COLO668 (cell line): Measurements from ENCODE around the gene ORAI2.

Source experiments
- DNase-seq: peaks from one replicate; lab custom pipeline; 2025; ENCODE audit not compliant: unreplicated experiment; lab: John Stamatoyannopoulos, UW

Gene ORAI2

DNA sequence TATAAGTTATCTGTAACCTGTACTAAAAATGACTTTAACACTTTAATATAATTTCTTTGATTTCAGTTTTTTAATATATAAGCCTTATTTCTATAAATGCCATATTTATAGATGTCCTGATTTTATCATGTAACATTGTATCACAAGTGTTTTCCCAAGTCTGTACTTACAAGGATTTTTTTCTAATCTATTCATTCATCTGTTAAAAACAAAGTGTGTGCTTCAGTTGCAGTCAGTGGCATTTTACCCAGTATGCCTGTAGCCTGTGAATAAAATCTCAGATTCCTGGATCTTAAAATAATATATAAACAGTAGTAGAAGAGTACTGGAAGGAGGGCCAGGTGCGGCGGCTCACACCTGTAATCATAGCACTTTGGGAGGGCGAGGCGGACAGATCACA is 19.8 kb upstream of the ORAI2 start:
- no peak for DNase-seq

DNA sequence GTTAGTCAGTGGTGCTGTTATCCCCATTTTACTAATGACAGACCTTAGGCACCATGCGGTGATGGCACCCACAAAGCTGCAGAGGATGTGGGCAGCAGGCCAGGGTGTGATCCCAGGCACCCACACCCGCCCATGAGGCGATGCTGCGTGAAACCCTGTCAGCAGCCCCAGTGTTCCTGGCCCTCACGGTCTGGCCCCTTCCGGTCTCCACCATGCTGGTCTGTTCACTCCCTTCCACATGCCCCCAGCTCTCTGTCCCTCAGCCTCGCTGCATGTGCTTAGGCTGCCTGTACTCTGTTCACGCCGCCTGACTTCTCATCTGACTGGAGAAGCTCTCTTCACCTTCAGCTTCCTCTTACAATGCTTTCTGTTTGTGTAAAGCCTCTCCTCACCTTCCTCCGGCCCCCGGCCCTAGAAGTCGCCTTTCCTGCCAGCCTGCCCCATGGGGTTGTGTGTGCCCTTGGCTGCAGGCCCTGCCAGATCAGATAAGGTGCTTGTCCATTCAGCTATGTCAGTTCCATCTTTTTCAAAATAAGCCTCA is 17.6 kb upstream of the ORAI2 start:
- no peak for DNase-seq

DNA sequence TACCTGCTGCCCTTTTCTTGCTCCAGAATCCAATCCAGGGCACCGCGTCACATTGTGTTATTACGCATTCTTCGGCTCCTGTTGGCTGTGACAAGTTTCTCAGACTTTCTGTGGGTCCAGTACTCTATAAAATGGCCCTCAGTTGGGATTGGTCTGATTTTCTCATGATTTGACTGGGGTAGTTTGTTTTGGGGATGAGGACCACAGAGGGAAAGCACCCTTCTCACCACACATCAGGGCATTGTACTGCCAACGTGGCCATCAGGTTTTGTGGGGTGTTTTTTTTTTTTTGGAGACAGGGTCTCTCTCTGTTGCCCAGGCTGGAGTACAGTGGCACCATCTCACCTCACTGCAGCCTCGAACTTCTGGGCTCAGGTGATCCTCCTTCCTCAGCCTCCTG is 17.0 kb upstream of the ORAI2 start:
- no peak for DNase-seq

DNA sequence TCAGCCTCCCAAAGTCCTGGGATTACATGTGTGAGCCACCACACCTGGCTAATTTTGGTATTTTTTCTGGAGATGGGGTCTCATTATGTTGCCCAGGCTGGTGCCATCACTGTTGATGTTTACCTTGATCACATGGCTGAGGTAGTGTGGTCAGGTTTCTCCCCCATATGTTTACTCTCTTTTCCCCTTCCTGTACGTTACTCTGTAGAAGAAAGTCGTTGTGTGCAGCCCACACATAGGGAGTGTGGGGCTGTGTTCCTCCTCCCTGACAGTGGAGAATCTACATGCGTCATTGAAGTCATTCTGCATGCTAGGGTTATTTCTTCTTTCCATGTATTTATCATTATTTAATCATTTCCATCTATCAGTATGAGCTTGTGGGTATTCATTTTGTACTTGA is 16.3 kb upstream of the ORAI2 start:
- no peak for DNase-seq

DNA sequence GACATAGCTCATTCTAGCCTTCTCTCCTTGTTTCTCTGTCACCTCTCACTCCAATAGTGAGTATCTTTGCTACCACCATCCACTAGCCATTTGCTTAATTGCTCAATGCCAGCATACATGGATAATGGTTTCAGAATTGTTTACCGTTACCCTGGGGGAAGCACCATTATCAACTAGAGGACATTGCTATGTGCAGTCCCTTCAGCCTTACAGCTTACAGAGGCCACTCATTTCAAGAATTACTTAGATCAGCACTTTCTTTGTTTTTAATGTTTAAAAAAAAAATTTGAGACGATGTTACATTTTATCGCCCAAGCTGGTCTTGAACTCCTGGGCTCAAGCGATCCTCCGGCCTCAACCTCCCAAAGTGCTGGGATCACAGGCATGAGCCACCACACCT is 14.8 kb upstream of the ORAI2 start:
- DNase-seq = no peak

DNA sequence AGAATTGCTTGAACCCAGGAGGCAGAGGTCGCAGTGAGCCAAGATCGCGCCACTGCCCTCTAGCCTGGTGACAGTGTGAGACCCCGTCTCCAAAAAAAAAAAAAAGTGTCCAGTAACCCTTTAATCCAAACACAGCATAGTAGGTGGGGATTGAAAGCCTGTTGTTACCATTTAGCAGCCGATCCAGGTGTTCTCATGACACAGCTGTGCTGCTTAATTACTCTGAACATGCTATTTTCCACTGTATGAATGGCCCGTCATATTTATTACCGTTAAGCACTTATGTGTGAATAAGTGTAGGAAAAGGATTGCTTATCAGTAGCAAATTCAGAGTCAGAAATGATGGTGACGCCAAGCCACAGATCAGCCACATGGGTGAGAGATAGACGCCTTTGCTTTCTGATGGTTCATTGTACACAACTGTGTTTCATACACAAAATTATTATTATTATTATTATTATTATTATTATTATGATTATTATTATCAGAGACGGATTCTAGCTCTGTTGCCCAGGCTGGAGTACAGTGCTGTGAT is 11.6 kb upstream of the ORAI2 start:
- no peak for DNase-seq

DNA sequence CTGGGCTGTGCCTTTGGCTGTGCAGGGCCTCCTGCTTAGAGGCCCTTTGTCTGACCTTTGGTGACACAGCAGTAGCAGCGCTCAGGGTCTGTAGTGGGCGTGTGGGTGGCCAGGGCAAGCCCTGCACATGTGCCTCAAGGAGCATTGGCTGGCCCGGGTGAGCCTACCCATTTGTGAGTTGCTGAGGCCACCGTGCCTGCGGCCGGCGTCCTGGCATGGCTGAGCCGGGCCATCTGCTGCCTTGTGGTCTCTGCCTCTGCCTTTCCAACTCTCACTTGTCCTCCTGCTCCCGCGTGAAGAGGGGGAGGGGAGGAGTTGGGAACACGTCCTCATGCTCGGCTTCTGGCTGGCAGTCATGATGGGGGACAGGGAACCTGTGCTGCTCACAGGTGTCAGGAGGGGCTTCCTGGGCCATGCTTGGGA is 9.2 kb upstream of the ORAI2 start:
- DNase-seq = no peak

DNA sequence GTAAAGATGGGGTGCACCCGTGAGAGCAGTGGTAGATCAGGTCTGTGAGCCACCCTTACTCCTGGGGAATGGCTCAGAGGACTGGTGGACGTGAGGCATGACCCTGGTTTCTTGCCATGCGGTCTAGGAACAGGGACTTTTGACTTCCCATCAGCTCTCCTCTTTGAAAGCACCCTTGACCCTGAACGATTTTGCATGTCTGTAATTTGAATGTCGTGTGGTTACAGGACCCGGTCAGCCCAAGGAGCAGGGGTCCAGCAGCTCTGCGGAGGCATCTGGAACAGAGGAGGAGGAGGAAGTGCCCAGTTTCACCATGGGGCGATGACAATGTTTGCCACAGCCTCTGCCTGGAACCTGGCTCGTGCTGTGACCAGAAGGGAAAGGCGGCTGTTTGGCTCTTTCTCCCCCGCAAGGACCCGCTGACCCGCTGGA is 8.6 kb upstream of the ORAI2 start:
- DNase-seq = no peak

DNA sequence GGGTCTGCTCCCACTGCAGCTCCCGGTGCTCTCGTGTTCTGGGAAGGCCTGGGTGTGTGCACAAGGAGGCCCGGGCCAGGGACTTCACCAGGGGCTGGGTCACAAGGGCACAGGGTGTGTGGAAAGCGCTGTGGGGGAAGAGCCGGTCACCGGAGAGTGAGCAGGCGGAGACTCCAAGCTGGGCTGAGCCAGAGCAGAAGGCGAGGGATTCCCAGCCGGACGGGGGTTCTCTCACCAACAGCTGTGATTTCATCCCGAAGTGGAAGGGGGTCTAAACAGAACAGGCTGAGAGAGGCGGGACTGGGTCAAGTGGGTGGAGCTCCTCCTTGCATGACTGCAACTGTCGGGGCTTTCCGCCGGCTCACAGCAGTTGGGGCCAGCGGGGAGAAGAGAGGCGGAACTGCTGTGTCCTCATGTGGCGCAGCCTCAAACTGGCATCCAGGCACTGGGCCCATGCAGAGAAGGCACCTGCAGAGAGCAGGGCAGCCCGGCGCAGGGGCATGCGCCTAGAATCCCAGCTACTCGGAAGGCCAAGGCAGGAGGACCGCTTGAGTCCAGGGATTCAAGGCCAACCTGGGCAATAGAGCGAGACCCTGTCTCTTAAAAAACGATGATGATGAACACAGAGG is 7.6 kb upstream of the ORAI2 start:
- DNase-seq = no peak

DNA sequence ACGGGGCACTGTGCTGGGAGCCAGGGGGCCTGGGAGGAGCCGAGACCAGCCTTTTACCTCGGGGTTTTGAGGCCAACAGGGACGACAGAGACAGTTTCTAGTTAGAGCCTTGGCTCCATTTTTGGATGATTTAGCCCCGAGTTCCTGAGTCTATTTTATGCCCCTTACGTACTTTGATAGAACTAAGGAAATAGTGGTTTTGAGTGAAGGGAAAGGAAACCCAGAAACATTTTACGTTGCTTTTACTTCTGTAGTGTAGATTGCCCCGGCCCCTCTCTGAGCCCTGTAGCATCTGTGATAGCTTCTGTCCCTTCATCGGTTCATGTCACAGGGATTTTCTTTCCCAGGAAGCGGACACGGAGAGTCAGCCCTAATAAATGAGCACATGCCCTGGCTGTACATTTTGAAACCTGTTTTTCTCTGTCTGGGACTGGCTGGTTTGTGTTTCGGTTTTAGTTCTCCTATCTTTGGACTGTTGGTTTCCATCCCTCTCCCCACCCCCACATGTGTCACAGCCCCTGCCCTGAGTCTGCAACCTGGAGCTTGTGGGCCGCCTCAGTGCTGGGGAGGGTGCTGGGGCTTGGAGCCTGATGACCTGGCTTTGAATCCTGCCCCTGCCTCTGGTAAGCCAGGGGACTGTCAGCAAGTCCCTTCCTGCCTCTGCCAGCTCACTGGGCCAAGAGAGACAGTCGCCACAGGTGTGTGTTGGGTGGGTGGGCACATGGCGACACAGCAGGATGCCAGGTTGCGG is 6.9 kb upstream of the ORAI2 start:
- DNase-seq = no peak

DNA sequence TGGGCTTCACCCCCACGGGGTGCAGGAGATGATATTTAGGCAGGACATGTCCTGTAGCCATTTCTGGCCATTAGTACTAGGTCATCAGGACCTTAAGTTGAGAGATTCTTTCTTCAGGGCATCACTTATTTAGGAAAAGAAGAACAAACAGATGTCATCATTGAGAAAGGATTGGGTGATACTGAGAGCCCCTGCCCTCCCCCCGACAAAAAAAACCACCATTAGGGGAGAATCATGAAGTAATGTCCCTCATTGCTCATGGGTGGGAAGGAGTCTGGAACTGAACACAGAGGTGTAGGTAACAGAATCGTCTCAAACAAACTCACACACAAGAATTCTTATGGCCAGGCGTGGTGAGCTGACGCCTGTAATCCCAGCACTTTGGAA is 6.4 kb upstream of the ORAI2 start:
- DNase-seq = no peak

DNA sequence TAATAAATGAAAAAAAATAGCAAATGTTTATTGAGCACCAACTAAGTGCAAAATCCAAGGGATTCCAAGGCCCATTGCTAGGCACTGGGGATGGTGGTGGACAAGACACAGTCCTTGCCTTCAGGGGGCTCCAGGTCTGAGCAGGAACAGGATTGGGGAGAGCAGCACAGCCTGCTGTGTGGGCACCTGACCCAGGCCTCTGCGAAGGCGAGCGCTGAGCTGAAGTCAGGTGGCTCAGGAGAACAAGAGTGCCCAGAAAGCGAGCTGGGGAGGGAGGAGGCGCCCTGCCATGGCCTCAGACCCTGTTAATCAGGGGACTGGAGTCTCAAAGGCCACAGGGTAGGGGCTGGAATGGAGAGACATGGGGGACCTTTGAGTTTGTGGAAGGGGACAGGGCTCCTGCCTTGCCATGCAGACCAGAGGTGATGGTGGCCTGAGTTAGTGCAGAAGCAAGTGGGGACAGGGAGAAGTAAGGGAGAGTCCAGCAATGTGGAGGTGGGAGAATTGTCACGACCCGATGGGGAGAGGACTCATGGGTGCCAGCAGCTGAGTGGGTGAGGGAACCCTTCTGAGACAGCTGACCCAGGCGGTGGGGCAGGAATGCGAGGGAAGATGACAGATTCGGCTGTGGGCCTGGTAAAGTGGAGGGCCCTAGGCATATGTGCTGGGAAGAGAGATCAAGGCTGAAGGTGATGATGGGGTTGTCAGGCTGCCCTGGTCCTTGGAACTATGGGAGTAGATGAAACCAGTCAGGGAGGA is 4.1 kb upstream of the ORAI2 start:
- DNase-seq = no peak

DNA sequence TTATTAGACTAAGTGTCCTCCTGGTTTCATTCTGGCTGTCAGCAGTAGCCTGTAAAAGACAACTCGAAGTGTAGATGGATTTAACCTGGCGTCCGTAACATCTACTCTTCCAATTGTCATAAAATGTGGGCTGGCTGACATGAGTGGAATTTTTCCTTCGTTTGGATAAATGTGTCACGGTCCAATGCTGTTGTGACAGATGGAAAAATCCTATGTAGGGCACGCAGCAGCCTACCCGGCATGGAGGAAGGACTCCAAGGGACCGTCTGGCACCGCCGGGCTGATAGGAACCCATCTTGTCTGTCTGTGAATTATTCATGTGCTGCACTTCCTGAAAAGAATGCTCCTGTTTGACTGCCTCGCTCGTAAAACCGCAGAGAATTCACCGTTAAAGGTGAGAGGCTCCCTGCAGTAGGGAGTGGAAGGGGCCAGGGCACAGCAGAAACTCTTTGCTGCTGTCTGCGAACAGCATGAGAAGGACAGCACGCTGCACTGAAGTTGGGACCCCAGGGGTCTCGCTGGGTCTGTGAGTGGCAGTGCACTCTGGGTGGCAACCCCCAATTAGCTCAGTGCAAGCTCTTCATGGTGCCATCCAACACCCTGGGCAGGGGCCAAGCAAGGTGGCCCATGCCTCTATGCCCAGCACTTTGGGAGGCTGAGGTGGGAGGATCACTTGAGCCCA is 1.6 kb upstream of the ORAI2 start:
- DNase-seq = peak; percentile 71

DNA sequence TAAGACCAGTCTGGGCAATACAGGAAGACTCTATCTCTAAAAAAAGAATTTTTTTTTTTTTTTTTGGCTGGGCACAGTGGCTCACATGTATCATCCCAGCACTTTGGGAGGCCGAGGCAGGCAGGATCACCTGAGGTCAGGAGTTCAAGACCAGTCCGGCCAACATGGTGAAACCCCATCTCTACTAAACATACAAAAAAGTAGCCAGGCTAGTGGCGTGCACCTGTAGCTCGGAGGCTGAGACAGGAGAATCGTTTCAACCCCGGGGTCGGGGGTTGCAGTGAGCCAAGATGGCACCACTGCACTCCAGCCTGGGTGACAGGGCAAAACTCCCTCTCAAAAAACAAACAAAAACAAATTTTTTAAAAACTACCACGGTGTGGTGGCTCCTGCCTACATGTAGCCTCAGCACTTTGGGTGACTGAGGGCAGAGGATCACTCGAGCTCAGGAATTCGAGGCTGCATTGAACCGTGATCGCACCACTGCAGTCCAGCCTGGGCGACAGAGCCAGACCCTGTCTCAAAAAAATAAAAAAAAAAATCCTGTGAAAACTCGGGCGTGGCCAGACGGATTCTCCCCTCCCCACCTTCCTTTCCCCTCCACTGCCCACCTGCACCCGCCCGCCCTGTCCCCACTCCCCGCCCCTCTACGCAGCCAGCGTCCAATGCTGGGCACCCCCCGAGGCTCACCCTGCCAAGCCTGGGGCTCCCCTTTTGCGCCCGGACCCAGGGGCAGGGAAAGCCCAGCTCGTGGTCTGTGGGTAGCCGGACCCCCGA is 745 bp upstream of the ORAI2 start:
- DNase-seq = no peak

DNA sequence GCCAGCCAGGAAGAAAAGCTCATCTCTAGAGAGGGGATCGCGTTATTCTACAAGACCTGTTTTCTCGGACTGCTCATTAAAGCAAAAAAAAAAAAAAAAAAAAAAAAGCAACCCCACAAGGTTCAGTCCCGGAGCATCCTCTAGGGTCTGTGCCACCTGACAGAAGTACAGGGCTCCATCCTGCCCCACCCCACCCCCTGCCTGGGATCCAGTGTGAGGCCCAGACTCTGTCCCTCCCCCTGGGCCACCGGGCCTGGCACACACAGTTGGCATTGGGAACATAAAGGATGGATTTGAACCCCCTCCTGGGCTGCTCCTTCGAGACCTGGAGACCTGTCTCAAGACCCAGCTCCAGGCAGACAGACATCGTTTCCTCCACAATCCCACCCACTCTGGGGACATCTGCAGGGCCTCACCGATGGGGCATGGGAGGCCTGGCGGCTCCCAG is 688 bp downstream of the ORAI2 start:
- DNase-seq = peak; percentile 31

DNA sequence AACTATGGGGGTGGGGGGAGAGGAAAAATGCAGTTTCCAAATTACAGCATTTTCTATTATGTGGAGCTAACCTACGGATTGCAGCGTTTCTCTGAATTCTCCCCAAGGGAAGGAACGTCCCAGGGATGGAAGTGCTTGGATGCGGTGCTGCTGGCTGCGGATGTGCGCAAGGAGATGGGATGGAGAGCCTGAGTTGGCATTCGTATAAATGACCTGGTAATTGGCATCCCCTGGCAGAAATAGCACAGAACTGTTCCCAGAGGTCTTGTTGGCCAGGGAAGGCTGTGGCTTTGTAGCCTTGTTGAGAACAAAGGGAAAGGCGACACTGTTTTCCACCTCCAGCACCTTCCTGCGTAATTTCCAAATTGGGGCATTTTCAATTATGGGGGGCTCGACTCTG is 2.7 kb downstream of the ORAI2 start:
- no peak for DNase-seq

DNA sequence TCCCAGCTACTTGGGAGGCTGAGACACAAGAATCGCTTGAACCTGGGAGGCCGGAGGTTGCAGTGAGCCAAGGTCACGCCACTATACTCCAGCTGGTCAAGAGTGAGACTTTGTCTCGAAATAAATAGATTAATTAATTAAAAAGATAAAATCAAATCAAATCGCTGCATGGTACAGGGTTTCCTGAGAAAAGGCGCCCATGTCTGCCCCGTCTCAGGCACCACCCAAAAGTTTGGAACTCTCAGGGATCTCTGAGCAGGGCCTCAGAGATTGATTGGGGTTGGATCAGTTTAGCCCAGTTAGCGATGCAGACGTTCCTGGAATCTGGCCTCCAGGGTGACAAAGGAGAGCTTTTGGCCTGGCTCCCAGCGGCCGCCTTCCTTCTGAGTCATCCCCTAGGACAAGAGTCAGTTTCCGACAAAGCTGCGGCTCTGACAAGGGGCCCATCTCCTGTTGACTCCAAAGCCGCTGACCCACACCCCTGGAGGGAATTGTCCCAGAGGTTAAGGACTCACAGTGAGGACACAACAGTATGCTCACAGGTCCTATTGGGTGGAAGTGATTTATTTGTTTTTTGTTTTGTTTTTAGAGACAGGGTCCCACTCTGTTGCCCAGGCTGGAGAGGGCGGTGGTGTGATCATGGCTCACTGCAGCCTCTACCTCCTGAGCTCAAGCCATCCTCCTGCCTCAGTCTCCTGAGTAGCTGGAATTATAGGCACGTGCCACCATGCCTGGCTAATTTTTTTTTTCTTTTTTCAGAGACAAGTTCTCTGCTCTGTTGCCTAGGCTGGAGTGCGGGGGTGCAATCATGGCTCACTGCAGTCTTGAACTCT is 6.8 kb downstream of the ORAI2 start:
- DNase-seq = no peak

DNA sequence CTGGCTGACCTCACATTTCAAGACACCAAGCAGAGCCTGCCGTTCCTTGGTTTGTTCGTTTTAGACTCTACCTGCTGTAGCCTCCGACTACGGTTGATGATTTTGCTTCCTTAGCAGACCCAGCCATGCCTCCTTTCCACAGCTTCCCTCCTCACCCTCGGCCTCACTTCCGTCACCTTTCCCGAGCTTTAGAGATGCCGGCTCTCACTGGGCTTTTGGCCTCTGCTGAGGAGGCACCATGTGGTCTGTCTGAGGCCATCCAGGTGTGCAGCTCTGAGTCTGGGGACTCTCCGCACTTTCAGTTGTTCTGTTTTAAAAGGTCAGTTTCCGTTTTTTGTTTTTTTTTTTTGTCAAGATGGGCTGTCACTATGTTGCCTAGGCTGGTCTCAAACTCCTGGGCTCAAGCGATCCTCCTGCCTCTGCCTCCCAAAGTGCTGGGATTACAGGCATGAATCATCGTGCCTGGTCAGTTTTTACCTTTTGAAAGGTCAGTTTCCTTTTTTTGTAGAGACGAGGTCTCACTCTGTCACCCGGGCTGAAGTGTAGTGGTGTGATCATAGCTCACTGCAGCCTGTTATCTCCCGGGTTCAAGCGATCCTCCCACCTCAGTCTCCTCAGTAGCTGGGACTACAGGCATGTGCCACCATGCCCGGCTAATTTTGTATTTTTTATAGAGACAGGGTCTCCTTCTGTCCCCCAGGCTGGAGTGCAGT is 11.7 kb downstream of the ORAI2 start:
- DNase-seq = no peak

DNA sequence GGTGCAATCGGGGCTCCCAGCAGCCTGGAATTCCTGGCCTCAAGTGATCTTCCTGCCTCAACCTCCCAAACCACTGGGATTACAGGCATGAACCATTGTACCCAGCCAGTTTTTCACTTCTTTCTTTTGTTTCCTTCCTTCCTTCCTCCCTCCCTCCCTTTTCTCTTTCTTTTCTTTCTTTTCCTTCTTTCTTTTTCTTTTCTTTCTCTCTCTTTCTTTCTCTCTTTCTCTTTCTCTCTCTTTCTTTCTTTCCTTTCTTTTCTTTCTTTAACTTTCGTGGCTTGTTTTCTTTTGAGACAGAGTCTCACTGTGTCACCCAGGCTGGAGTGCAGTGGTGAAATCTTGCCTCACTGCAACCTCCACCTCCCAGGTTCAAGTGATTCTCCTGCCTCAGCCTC is 12.3 kb downstream of the ORAI2 start:
- DNase-seq = no peak
